Measurements from ENCODE around the gene ZEB1. TPM values are rescaled to one million over a fixed set of nuclear protein-coding genes. Genes with fewer than 3 reads are reported as not detected.

The ZEB1 gene
- total RNA-seq, 1 donor from 2014 or later: 38.8 TPM

DNA sequence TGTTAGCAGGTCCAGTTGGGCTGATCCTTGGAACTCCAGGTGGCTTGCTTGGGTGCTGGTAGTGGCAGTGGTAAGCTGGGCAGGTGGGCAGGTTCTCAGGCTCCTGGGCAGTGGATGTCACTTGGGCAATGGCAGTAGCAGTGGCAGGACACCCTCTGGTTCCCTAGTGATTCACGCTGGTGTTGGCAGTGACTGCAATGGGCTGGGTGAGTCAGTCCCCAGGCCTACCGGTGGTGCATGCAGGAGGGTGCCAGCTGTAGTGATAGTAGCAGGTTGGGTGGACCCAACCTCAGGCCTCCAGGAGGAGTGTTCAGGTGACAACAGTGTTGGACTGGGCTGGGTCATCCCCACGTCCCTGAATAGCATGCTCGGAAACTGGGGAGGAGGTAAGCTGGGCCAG, 189.2 kb downstream of the ZEB1 start:
- H3K4me2 ChIP-seq: no peak overlapping the region
- no peaks in the 10 kb centered on the region for H4K20me1 ChIP-seq (ENCODE audit: low read depth)
- peaks cover 51% of the 10 kb centered on the region for H3K36me3 Mint-ChIP-seq
- DNase-seq (ENCODE audit: low spot score): no peak
- H3K27me3 Mint-ChIP-seq (ENCODE audit: insufficient read depth, low read depth): peaks cover 2% of the 10 kb centered on the region
- no peak overlapping the region for H3K4me3 ChIP-seq
- TF ChIP-seq EZH2 (IDR thresholded peaks at IDR 0.05) (no peak), EZH2phosphoT487 (IDR thresholded peaks at IDR 0.05) (no peak)
- TF ChIP-seq, protein P1, sequence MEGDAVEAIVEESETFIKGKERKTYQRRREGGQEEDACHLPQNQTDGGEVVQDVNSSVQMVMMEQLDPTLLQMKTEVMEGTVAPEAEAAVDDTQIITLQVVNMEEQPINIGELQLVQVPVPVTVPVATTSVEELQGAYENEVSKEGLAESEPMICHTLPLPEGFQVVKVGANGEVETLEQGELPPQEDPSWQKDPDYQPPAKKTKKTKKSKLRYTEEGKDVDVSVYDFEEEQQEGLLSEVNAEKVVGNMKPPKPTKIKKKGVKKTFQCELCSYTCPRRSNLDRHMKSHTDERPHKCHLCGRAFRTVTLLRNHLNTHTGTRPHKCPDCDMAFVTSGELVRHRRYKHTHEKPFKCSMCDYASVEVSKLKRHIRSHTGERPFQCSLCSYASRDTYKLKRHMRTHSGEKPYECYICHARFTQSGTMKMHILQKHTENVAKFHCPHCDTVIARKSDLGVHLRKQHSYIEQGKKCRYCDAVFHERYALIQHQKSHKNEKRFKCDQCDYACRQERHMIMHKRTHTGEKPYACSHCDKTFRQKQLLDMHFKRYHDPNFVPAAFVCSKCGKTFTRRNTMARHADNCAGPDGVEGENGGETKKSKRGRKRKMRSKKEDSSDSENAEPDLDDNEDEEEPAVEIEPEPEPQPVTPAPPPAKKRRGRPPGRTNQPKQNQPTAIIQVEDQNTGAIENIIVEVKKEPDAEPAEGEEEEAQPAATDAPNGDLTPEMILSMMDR (IDR thresholded peaks at IDR 0.05): no peak
- no peak overlapping the region for H3K27ac ChIP-seq
- peaks cover 11% of the 10 kb centered on the region for H3K36me3 ChIP-seq
- H2AFZ ChIP-seq (replicated peaks): no peak overlapping the region
- peaks cover 19% of the 10 kb centered on the region for H3K9me3 ChIP-seq (ENCODE audit: low read depth)
- H3K9me3 Mint-ChIP-seq: peaks cover 42% of the 10 kb centered on the region
- no peaks in the 10 kb centered on the region for H3K4me1 ChIP-seq
- H3K27me3 ChIP-seq: no peaks in the 10 kb centered on the region
- H3K4me1 Mint-ChIP-seq: no peaks in the 10 kb centered on the region
- no peak overlapping the region for H3K9ac ChIP-seq
- H3K79me2 ChIP-seq (ENCODE audit: low read depth): no peaks in the 10 kb centered on the region
- no peak overlapping the region for H3K27ac Mint-ChIP-seq
- no peaks in the 10 kb centered on the region for H3F3A ChIP-seq (ENCODE audit: low read depth)
- H3K4me3 Mint-ChIP-seq: no peak overlapping the region

DNA sequence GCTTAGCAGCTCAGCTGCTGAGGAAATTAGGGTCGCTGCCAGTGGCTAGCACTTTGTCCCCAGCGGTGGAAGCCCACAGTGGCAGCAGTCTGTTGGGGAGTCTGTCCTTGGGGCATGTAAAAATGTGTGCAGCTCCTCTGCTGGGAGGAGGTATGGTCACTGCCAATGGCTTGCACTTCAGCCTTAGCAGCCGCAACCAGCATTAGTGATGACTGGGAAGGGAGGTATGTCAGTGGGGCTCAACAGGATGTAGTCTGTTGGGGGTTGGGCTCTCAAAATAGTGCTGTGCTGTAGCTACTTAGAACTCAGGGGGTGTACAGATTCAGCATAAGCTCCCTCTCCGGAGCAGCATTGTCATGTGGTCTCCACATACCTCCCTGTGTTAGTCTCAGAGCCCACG, 189.9 kb downstream of the ZEB1 start:
- H3K27me3 ChIP-seq: no peaks in the 10 kb centered on the region
- Mint-ChIP-seq H3K9me3 (peaks cover 40% of the 10 kb centered on the region), H3K4me3 (no peak overlapping the region), H3K4me1 (no peaks in the 10 kb centered on the region), H3K36me3 (peaks cover 45% of the 10 kb centered on the region), H3K27ac (no peak overlapping the region), H3K27me3 (ENCODE audit: insufficient read depth, low read depth) (peaks cover 2% of the 10 kb centered on the region)
- no peaks in the 10 kb centered on the region for H3F3A ChIP-seq (ENCODE audit: low read depth)
- no peak overlapping the region for H3K27ac ChIP-seq
- H3K36me3 ChIP-seq: peaks cover 11% of the 10 kb centered on the region
- peaks cover 19% of the 10 kb centered on the region for H3K9me3 ChIP-seq (ENCODE audit: low read depth)
- no peak overlapping the region for H3K9ac ChIP-seq
- no peak for TF ChIP-seq EZH2 (IDR thresholded peaks at IDR 0.05)
- no peak for TF ChIP-seq EZH2phosphoT487 (IDR thresholded peaks at IDR 0.05)
- TF ChIP-seq, protein P1 (IDR thresholded peaks at IDR 0.05): no peak
- no peak overlapping the region for H2AFZ ChIP-seq (replicated peaks)
- no peaks in the 10 kb centered on the region for H3K4me1 ChIP-seq
- no peak overlapping the region for H3K4me2 ChIP-seq
- no peaks in the 10 kb centered on the region for H3K79me2 ChIP-seq (ENCODE audit: low read depth)
- no peaks in the 10 kb centered on the region for H4K20me1 ChIP-seq (ENCODE audit: low read depth)
- DNase-seq (ENCODE audit: low spot score): no peak
- H3K4me3 ChIP-seq: no peak overlapping the region

DNA sequence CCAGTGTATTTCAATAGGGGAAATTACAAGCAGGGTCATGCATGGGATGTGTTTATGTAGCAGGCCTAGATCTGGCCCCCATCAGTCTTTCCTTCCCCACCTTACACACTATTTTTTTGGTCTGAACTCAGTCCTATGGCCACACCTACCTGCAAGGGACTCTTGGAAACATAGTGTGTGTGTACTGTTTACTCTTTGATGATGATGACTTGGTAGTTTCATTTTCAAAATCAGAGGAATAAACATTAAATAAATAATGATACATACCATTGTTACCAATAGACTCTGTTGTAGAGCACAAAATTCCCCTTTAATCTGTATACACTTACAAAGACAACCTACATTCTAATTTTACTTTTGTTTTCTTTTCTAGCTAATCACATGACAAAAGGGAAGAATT, 191.0 kb downstream of the ZEB1 start:
- H3K9me3 Mint-ChIP-seq: peaks cover 30% of the 10 kb centered on the region
- H3K4me3 Mint-ChIP-seq: no peak overlapping the region
- no peaks in the 10 kb centered on the region for H3K4me1 Mint-ChIP-seq

More for the DNA sequence above, 191.0 kb downstream of the ZEB1 start:
- Histone ChIP-seq H3K4me3 (no peak overlapping the region), H3K27ac (no peak overlapping the region), H3K27me3 (no peaks in the 10 kb centered on the region), H3K4me1 (no peaks in the 10 kb centered on the region), H3K4me2 (no peak overlapping the region), H3K9me3 (ENCODE audit: low read depth) (peaks cover 19% of the 10 kb centered on the region), H3K36me3 (peaks cover 11% of the 10 kb centered on the region), H2AFZ (replicated peaks) (no peak overlapping the region), H3F3A (ENCODE audit: low read depth) (no peaks in the 10 kb centered on the region), H3K9ac (no peak overlapping the region), H3K79me2 (ENCODE audit: low read depth) (no peaks in the 10 kb centered on the region), H4K20me1 (ENCODE audit: low read depth) (no peaks in the 10 kb centered on the region)
- H3K36me3 Mint-ChIP-seq: peaks cover 39% of the 10 kb centered on the region
- no peak overlapping the region for H3K27ac Mint-ChIP-seq
- DNase-seq (ENCODE audit: low spot score): no peak
- TF ChIP-seq EZH2 (IDR thresholded peaks at IDR 0.05) (no peak), EZH2phosphoT487 (IDR thresholded peaks at IDR 0.05) (no peak)
- TF ChIP-seq, protein P1 (IDR thresholded peaks at IDR 0.05): no peak
- H3K27me3 Mint-ChIP-seq (ENCODE audit: insufficient read depth, low read depth): peaks cover 2% of the 10 kb centered on the region

Data from neural progenitor cell (in vitro differentiated cells).